Aorta (tissue), 5 donors: ENCODE measurements around the gene ARHGAP26. TPM values are rescaled to one million over a fixed set of nuclear protein-coding genes. Genes with fewer than 3 reads are reported as not detected.

Source experiments
- ATAC-seq: fragments of 200-7000 bp; cut with Tn5 transposase; one replicate; pipeline ENCODE4 v1.9.1; 2022; ENCODE audit warnings: moderate library complexity; ENCODE audit not compliant: low FRiP score
- DNase-seq, 2 donors: peaks; one replicate each; pipeline ENCODE4 v3.0.0-alpha.2; 2020
- H3K27ac ChIP-seq, 2 donors: one replicate each; pipeline ENCODE4 v1.5.1; 2013; ENCODE audit warnings: low read length in 2 of 2, mild to moderate bottlenecking in 2 of 2, moderate library complexity in 2 of 2, control low read depth in 1 of 2, inconsistent platforms in 1 of 2, low read depth in 1 of 2
- H3K27me3 ChIP-seq, 2 donors: one replicate each; pipeline ENCODE4 v1.6.1; 2013; ENCODE audit warnings: control low read depth in 1 of 2, low read length in 1 of 2, mild to moderate bottlenecking in 1 of 2, moderate library complexity in 1 of 2; ENCODE audit not compliant: insufficient read depth in 2 of 2, control insufficient read depth in 1 of 2
- H3K36me3 ChIP-seq, 2 donors: one replicate each; pipeline ENCODE4 v1.6.1; 2013; ENCODE audit warnings: control low read depth in 1 of 2, low read length in 1 of 2, mild to moderate bottlenecking in 1 of 2; ENCODE audit not compliant: insufficient read depth in 2 of 2, control insufficient read depth in 1 of 2
- H3K4me1 ChIP-seq, 2 donors: one replicate each; pipeline ENCODE4 v1.6.1; 2013; ENCODE audit warnings: low read length in 2 of 2, control low read depth in 1 of 2, mild to moderate bottlenecking in 1 of 2, moderate library complexity in 1 of 2; ENCODE audit not compliant: insufficient read depth in 2 of 2, control insufficient read depth in 1 of 2
- H3K4me3 ChIP-seq, 2 donors: one replicate each; pipeline ENCODE4 v1.5.1; 2013; ENCODE audit warnings: low read length in 2 of 2, control low read depth in 1 of 2, mild to moderate bottlenecking in 1 of 2
- H3K9me3 ChIP-seq: one replicate; pipeline ENCODE4 v1.6.1; 2013; ENCODE audit warnings: mild to moderate bottlenecking, low read length; ENCODE audit not compliant: control insufficient read depth
- WGBS, 2 donors: extraction: QIAGEN DNeasy Blood & Tissue Kit; methylation state at CpG; one replicate each; pipeline ENCODE4 v1.1.7; 2013; 5-methylcytosine and 5-hydroxymethylcytosine counted together
- intact Hi-C, 2 donors: fragments of 100-400 bp; cut with DNase I; formaldehyde crosslinking; loops; one replicate each; pipeline versions ENCODE4 v1.14.2 to v1.15.0; 2022
- polyA plus RNA-seq, 2 donors: library from polyadenylated mRNA; stranded (reverse); fragments of 200-250 nt; gene quantifications; one replicate each; pipeline ENCODE4 v1.2.3, GENCODE V29; 2013
- total RNA-seq, 2 donors: library from RNA; stranded (reverse); fragmentation: NEBNext Ultra II Directional; extraction: Animal tissue kit (Norgen Biotek cat#: 25700); gene quantifications; one replicate each; pipeline ENCODE4 v1.2.1, GENCODE V29; 2021
- donor health status: healthy with polysubstance abuse.
- donor health status: Bipolar disorder and iron deficiency.
- donor health status: DM: no; HTN: no; CAD: no.
- donor health status: DM: no; HTN: no; CAD: no.
- donor health status: DM: yes; HTN: yes; CAD: no.

ARHGAP26 gene
- total and polyA plus RNA-seq, 4 donors, result 4.5 to 70.7 (median 29.6) TPM

DNA sequence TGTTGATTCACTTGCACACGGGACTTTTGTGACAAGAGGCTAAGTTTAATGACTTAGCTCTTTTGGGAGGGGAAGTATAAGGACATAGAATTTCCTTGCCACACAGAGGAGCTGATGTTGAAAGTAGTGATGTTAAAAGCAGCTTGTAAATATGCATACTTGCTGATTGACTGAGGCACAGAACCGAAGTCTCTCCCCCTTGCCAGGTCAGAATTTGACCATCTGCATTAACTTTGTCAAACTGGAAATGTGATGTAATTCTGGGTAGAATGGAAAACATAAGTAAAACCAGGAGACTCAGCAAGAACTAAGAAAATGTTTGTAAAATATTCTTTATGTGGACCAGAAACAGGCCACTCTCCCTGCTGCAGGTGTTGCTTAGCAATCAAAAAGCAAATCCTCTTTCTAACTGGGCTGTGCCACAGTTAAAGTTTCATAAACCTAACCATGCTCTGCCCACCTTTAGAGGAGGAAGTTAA lies 349.2 kb downstream of the ARHGAP26 start:
- Histone ChIP-seq H3K27ac (no peak overlapping the region), H3K27me3 (no peaks in the 10 kb centered on the region), H3K36me3 (peaks cover 0 to 3% of the 10 kb centered on the region in 2 donors), H3K4me3 (no peak overlapping the region), H3K9me3 (no peaks in the 10 kb centered on the region), H3K4me1 (peaks cover 0 to 3% of the 10 kb centered on the region in 2 donors)
- 57 to 60% methylated on average over 2 of the region's 2 CpGs for WGBS, 2 donors
- DNase-seq, result no peak
- intact Hi-C loops, result no loop called here
- no peak for ATAC-seq

DNA sequence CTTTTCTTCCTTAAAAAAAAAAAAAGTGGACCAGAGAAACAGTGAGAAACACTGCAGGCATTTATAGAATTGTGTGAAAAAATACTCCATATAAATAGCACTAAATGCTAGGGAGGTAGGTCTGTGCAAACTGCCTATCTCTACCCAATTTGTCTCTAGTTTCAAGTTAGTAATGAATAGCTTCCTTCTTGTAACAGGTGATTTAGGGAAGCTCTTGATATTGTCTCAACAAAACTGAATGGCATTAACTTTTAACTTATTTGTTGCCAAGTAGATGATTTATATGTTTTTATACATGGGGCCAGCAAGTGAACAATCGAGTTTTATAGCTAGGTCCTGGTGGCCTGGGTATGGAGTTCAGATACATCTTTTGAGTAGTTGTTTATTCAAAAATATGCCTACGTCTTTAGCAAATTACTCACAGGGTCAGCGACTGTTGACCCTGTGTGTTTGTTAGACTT lies 349.7 kb downstream of the ARHGAP26 start:
- DNase-seq, result no peak
- no peak for ATAC-seq
- 68 to 74% methylated on average over 3 of the region's 3 CpGs for WGBS, 2 donors
- H3K4me3 ChIP-seq, result no peak overlapping the region
- intact Hi-C loops, result no loop called here
- H3K27me3 ChIP-seq, result no peaks in the 10 kb centered on the region
- H3K9me3 ChIP-seq, result no peaks in the 10 kb centered on the region
- H3K27ac ChIP-seq, result no peak overlapping the region
- H3K4me1 ChIP-seq, result peaks cover 0 to 3% of the 10 kb centered on the region in 2 donors
- peaks cover 0 to 3% of the 10 kb centered on the region in 2 donors for H3K36me3 ChIP-seq

DNA sequence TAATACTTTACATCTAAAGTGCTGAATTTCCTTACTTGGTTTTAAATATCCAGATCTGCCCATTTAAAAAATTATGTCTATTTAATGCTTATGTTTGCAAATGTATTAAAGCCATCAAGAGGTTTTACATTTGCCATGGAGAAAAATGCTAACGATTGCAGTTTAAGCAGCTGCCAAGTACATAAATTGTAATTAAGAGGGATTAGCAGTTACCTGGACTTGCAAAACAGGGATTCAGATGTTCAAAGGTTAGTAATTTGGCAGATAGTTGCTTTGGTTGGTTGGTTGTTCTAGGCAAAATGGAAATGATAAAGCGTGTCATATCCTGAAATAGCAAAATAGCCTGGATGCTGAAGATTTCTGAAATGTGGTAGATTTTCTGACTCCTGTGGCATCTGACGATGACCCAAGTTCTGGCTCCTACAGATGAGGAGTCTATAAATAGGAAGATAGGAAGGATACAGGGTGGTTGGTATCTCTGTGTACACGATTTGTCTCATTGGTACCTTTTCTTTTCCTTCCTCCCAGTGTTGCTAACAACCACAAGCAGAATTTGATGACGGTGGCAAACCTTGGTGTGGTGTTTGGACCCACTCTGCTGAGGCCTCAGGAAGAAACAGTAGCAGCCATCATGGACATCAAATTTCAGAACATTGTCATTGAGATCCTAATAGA lies 350.4 kb downstream of the ARHGAP26 start:
- Histone ChIP-seq H3K27me3 (no peaks in the 10 kb centered on the region), H3K27ac (no peak overlapping the region), H3K36me3 (peaks cover 0 to 3% of the 10 kb centered on the region in 2 donors), H3K4me3 (no peak overlapping the region), H3K4me1 (peaks cover 0 to 3% of the 10 kb centered on the region in 2 donors), H3K9me3 (no peaks in the 10 kb centered on the region)
- no peak for ATAC-seq
- no peak for DNase-seq
- intact Hi-C loops, result no loop called here
- 94 to 95% methylated on average over 5 of the region's 5 CpGs for WGBS, 2 donors

DNA sequence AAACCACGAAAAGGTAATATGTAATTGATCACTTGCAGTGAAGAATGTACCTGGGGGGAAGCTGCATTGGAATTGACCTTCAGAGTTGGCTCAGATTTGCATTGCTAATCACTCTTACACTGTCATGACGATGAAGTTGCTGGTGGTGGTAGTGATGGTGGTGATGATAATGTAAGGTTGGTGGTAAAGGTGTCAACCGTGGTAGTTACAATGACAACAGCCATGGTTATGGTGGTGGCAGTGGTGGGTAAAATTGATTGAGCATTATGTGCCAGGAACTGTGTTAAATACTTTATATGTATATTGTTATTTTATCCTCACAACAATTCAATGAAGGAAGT lies 350.9 kb downstream of the ARHGAP26 start:
- no peaks in the 10 kb centered on the region for H3K9me3 ChIP-seq
- no peak for ATAC-seq
- peaks cover 0 to 3% of the 10 kb centered on the region in 2 donors for H3K36me3 ChIP-seq
- H3K4me1 ChIP-seq, result peaks cover 0 to 3% of the 10 kb centered on the region in 2 donors
- no peak overlapping the region for H3K27ac ChIP-seq
- intact Hi-C loops, result no loop called here
- no peaks in the 10 kb centered on the region for H3K27me3 ChIP-seq
- H3K4me3 ChIP-seq, result no peak overlapping the region
- 97 to 99% methylated on average over 3 of the region's 3 CpGs for WGBS, 2 donors
- no peak for DNase-seq

DNA sequence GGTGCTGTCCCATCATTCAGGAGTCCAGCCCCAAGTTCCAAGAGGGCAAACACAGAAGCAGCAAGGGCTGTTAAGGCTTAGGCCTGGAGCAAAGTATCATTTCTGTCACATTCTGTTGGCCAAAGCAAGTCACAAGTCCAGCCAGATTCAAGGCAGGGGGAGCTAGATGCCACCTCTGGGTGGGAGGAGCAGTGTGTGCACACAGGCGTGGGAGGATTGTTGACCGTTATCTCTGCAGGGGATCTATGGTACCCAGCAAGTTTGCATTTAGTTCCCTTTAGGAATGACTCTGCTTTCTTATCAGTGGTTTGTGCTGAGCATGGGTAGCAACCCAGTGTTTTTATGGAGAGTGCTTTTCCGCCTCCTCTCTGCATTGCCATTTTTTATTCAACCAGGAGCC lies 354.4 kb downstream of the ARHGAP26 start:
- intact Hi-C loops, result no loop called here
- H3K27ac ChIP-seq, result no peak overlapping the region
- no peak for ATAC-seq
- H3K9me3 ChIP-seq, result no peaks in the 10 kb centered on the region
- peaks cover 0 to 3% of the 10 kb centered on the region in 2 donors for H3K36me3 ChIP-seq
- WGBS, 2 donors, result 90 to 94% methylated on average over 3 of the region's 3 CpGs
- H3K27me3 ChIP-seq, result no peaks in the 10 kb centered on the region
- H3K4me3 ChIP-seq, result no peak overlapping the region
- H3K4me1 ChIP-seq, result no peaks in the 10 kb centered on the region
- no peak for DNase-seq

DNA sequence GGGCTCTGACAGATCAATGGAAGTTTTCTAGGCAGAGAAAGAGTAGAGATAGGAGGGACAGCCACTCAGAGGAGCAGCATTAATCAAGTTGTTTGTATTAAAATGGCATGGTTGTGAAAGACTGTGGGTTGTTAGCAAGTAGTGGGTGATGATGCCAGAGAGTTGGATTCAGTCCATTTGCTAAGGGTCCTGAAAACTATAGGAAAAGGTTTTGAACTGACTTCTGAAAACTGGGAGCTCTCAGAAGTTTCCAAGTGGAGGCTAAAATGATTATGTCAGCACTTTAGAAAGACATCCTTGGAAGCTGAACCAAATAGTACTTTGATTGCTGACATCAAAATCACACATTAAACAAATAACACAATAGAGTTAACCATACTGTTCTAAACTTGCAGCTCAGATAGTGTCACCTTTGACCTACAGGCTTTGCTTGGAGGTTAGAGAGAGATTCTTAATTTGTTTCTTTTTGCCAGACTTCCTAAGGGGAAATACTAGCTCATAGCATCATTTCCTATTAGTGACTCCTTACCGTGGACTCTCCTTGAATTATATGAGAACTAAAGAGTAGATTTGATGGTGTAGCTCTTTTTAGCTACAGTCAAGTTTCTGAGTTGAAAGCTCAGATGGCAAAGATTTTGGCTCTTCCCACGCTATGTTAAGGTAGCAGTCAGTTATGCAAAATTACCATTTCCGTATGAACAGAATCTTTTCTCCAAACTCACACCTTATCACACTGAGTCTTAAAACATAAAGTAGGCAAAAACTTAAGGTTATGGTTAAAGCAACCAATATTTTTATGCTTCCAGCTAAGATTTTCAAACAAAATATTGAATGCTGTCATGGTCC lies 356.2 kb downstream of the ARHGAP26 start:
- Histone ChIP-seq H3K36me3 (no peaks in the 10 kb centered on the region), H3K4me1 (no peaks in the 10 kb centered on the region), H3K9me3 (no peaks in the 10 kb centered on the region), H3K27ac (no peak overlapping the region), H3K27me3 (no peaks in the 10 kb centered on the region), H3K4me3 (no peak overlapping the region)
- ATAC-seq, result no peak
- WGBS, 2 donors, result 75 to 83% methylated on average over 3 of the region's 3 CpGs
- no peak for DNase-seq
- intact Hi-C loops, result no loop called here

DNA sequence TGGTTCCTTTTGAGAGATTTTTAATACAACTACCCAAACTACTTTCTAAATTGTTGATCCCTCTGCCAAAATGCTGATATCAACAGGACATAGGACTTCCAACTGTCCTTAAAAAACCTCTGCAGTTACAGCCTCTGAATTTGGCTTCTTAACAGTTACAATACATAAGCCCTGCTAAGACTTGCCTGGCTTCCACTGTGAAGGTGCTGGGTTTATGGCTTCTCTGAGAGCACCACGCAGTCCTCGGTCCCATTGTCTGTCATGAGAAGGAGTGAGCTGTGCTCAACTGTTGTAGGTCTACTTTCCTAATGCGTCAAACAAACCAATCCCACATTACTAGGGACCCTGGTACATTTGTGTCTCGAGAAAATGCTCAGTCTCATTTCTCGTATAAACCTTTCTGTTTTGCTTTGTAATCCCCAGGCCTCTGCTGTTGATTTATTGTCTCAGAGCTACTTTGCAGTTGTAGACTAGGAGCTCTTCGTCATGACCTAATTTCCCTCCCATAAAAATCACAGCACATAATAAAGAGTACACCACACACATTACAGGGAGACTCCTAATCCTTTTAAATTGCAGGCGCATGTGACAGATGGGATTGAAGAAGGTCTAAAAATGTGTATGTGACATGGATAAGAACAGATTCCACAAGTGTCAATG lies 358.4 kb downstream of the ARHGAP26 start:
- no peaks in the 10 kb centered on the region for H3K27me3 ChIP-seq
- no peaks in the 10 kb centered on the region for H3K36me3 ChIP-seq
- WGBS, 2 donors, result 85 to 86% methylated on average over 7 of the region's 7 CpGs
- DNase-seq, result no peak
- H3K4me3 ChIP-seq, result no peak overlapping the region
- no peaks in the 10 kb centered on the region for H3K9me3 ChIP-seq
- intact Hi-C loops, result no loop called here
- H3K27ac ChIP-seq, result no peak overlapping the region
- ATAC-seq, result no peak
- no peaks in the 10 kb centered on the region for H3K4me1 ChIP-seq

DNA sequence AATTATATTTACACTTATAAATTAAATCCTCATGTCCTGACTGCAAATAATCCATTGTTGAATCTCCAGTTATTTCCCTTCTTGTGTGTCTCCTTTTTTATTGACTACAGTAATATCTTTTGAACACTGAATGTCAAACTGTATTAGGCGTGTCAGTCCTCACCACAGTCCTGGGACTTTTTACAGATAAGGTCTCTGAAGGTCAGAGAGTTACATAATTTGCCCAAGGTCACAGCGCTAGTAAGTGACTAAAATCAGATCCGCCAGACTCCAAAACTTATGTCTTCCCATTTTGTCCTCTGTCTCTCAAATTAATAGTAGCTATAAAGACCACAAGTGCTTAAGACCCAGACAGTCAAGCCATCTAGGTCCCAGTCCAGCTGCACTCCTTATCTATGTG lies 359.0 kb downstream of the ARHGAP26 start:
- no peak for ATAC-seq
- intact Hi-C loops, result no loop called here
- H3K9me3 ChIP-seq, result no peaks in the 10 kb centered on the region

More for the DNA sequence above, 359.0 kb downstream of the ARHGAP26 start:
- Histone ChIP-seq H3K27ac (no peak overlapping the region), H3K4me1 (no peaks in the 10 kb centered on the region), H3K27me3 (no peaks in the 10 kb centered on the region), H3K36me3 (no peaks in the 10 kb centered on the region), H3K4me3 (no peak overlapping the region)
- 98 to 99% methylated on average over 3 of the region's 3 CpGs for WGBS, 2 donors
- DNase-seq, result no peak
